Keratinocyte (primary cell): ENCODE measurements around the gene RAMACL. TPM values are rescaled to one million over a fixed set of nuclear protein-coding genes. Genes with fewer than 3 reads are reported as not detected.

ENCODE experiments used
- DNase-seq: peaks from one replicate; pipeline ENCODE4 v3.0.0-alpha.2; 2011; ENCODE audit warnings: low read depth, missing footprints, low spot score
- FAIRE-seq: peaks from 2 replicates; lab custom pipeline; 2011; peaks lifted over from hg19 to GRCh38; lab: Jason Lieb, UNC
- H2AFZ ChIP-seq: 2 replicates; pipeline ENCODE4 v1.6.0; 2012; ENCODE audit warnings: low read length, control low read depth, inconsistent platforms; ENCODE audit not compliant: control insufficient read depth
- H3K27ac ChIP-seq: 2 replicates; pipeline ENCODE4 v1.5.1; 2011; ENCODE audit warnings: low read length; ENCODE audit not compliant: control insufficient read depth, insufficient read depth
- H3K27me3 ChIP-seq: 3 replicates; pipeline ENCODE4 v1.6.0; 2011; ENCODE audit warnings: low read length; ENCODE audit not compliant: control insufficient read depth, insufficient read depth; ENCODE audit errors: extremely low read depth
- H3K36me3 ChIP-seq, 2 experiments: 2 replicates in 1 of 2; 3 replicates in 1 of 2; pipeline ENCODE4 v1.5.1; 2011; ENCODE audit warnings: low read length in 2 of 2, mild to moderate bottlenecking in 1 of 2; ENCODE audit not compliant: control insufficient read depth in 2 of 2, insufficient read depth in 2 of 2; ENCODE audit errors: extremely low read depth in 1 of 2
- H3K4me1 ChIP-seq: 3 replicates; pipeline ENCODE4 v1.5.1; 2011; ENCODE audit warnings: low read length; ENCODE audit not compliant: control insufficient read depth, insufficient read depth; ENCODE audit errors: extremely low read depth
- H3K4me2 ChIP-seq: 3 replicates; pipeline ENCODE4 v1.6.0; 2011; ENCODE audit warnings: low read depth, low read length; ENCODE audit not compliant: control insufficient read depth, insufficient read depth; ENCODE audit errors: extremely low read depth
- H3K4me3 ChIP-seq, 3 experiments: fragments of 200-600 bp in 1 of 3; sonication (generic) in 1 of 3; 2 replicates in 2 of 3; 3 replicates in 1 of 3; pipeline ENCODE4 v1.5.1; 2011 to 2016; ENCODE audit warnings: low read length in 3 of 3, mild to moderate bottlenecking in 3 of 3, control low read depth in 2 of 3, inconsistent platforms in 1 of 3, low read depth in 1 of 3, mixed read lengths in 1 of 3, mixed run types in 1 of 3, moderate library complexity in 1 of 3; ENCODE audit not compliant: control insufficient read depth in 2 of 3, insufficient read depth in 2 of 3; ENCODE audit errors: extremely low read depth in 1 of 3
- H3K79me2 ChIP-seq: 2 replicates; pipeline ENCODE4 v1.6.0; 2012; ENCODE audit warnings: low read length; ENCODE audit not compliant: control insufficient read depth, insufficient read depth
- H3K9ac ChIP-seq: 3 replicates; pipeline ENCODE4 v1.6.0; 2011; ENCODE audit warnings: low read length; ENCODE audit not compliant: control insufficient read depth, insufficient read depth; ENCODE audit errors: extremely low read depth
- H3K9me1 ChIP-seq: 3 replicates; pipeline ENCODE4 v1.6.0; 2011; ENCODE audit warnings: low read length; ENCODE audit not compliant: control insufficient read depth, insufficient read depth; ENCODE audit errors: extremely low read depth
- H3K9me3 ChIP-seq: 2 replicates; pipeline ENCODE4 v1.5.1; 2012; ENCODE audit warnings: low read depth, low read length; ENCODE audit not compliant: control insufficient read depth
- H4K20me1 ChIP-seq: 3 replicates; pipeline ENCODE4 v1.6.0; 2011; ENCODE audit warnings: low read length; ENCODE audit not compliant: control insufficient read depth, insufficient read depth; ENCODE audit errors: extremely low read depth
- CTCF ChIP-seq, 3 experiments: IDR thresholded peaks in 1 of 3; conservative IDR thresholded peaks in 1 of 3; optimal IDR thresholded peaks in 1 of 3; 2 replicates in 2 of 3; 3 replicates in 1 of 3; pipeline versions ENCODE3 to v1.5.1; 2011; ENCODE audit warnings: low read length in 3 of 3, mild to moderate bottlenecking in 3 of 3, moderate library complexity in 2 of 3, control low read depth in 1 of 3, inconsistent platforms in 1 of 3; ENCODE audit not compliant: insufficient read depth in 2 of 3; ENCODE audit errors: extremely low read depth in 1 of 3
- EZH2 ChIP-seq: IDR thresholded peaks from one replicate; pipeline ENCODE4 v1.6.1; 2012; ENCODE audit warnings: inconsistent platforms, mild to moderate bottlenecking, low read length, moderate library complexity
- dilution Hi-C: fragments of 300-500 bp; cut with MboI; formaldehyde crosslinking; loops from one replicate; pipeline ENCODE4 v1.7.0; 2020; ENCODE audit warnings: low sequenced_read_pairs; ENCODE audit not compliant: extremely low pct_ligation_motif_present
- polyA plus RNA-seq, 5 experiments: library from polyadenylated mRNA; depleted of rRNA in 3 of 5; stranded (reverse) in 3 of 5; stranded (forward) in 1 of 5; unstranded in 1 of 5; fragments of >200 nt; gene quantifications; 1 replicate in 1 of 5; 2 replicates in 3 of 5; 3 replicates in 1 of 5; pipeline versions ENCODE4 v1.2.1 to v1.2.3, GENCODE V29; 2011 to 2012; ENCODE audit warnings: missing spikeins in 2 of 5, low read depth in 1 of 5, low replicate concordance in 1 of 5

The RAMACL gene
- polyA plus RNA-seq, 1 donor (not counting 4 experiments of a cell fraction or from before 2014, with no cell fraction given) = 5.3 TPM

GRCh38 chr6:166613027-166613426, 26.5 kb upstream of the RAMACL start:
- H3K4me3 ChIP-seq = no peak overlapping the region
- dilution Hi-C loops = no loop called here
- no peak overlapping the region for H3K9ac ChIP-seq
- no peaks in the 10 kb centered on the region for H3K79me2 ChIP-seq
- peaks cover 0 to 2% of the 10 kb centered on the region in 2 experiments for H3K36me3 ChIP-seq
- DNase-seq (no peak), FAIRE-seq (no peak)
- H3K4me1 ChIP-seq = peaks cover 7% of the 10 kb centered on the region
- H3K9me1 ChIP-seq = no peaks in the 10 kb centered on the region
- no peaks in the 10 kb centered on the region for H3K9me3 ChIP-seq
- H3K27me3 ChIP-seq = no peaks in the 10 kb centered on the region
- no peak overlapping the region for H3K4me2 ChIP-seq
- no peak overlapping the region for H2AFZ ChIP-seq
- H4K20me1 ChIP-seq = no peaks in the 10 kb centered on the region
- H3K27ac ChIP-seq = no peak overlapping the region
- TF ChIP-seq CTCF (optimal IDR thresholded peaks at IDR 0.05 in 1 of 3, IDR thresholded peaks at IDR 0.05 in 1 of 3, conservative IDR thresholded peaks at IDR 0.05 in 1 of 3; ENCODE audit: extremely low read depth in 1 of 3, insufficient read depth in 2 of 3, low read length in 3 of 3) (no peak), EZH2 (no peak)

- Histone ChIP-seq H3K27ac (no peak overlapping the region), H3K27me3 (no peaks in the 10 kb centered on the region), H3K36me3 (no peaks in the 10 kb centered on the region), H3K79me2 (no peaks in the 10 kb centered on the region), H2AFZ (no peak overlapping the region), H3K4me1 (peaks cover 7% of the 10 kb centered on the region), H3K4me2 (no peak overlapping the region), H3K9ac (no peak overlapping the region), H3K9me3 (no peaks in the 10 kb centered on the region), H3K9me1 (no peaks in the 10 kb centered on the region), H3K4me3 (no peak overlapping the region), H4K20me1 (no peaks in the 10 kb centered on the region)
- DNase-seq (no peak), FAIRE-seq (no peak)
- TF ChIP-seq EZH2 (no peak), CTCF (optimal IDR thresholded peaks at IDR 0.05 in 1 of 3, IDR thresholded peaks at IDR 0.05 in 1 of 3, conservative IDR thresholded peaks at IDR 0.05 in 1 of 3; ENCODE audit: extremely low read depth in 1 of 3, insufficient read depth in 2 of 3, low read length in 3 of 3) (no peak)
- dilution Hi-C loops = no loop called here
These were observed 26.0 kb upstream of the RAMACL start for GRCh38 chr6:166612471-166612881.
